Mammary epithelial cell (primary cell): ENCODE measurements around the gene RPS6KL1.

Experiments used
- EZH2 ChIP-seq: IDR thresholded peaks from 2 replicates; pipeline ENCODE4 v1.6.1; 2012; ENCODE audit warnings: low read length, inconsistent platforms, borderline replicate concordance
- TF ChIP-seq, protein P1 (sequence below), 2 donors: IDR thresholded peaks in 1 of 2; conservative IDR thresholded peaks in 1 of 2; 2 replicates each; pipeline ENCODE4 v1.5.1; 2011 to 2012; ENCODE audit warnings: inconsistent platforms in 2 of 2, low read length in 2 of 2, mild to moderate bottlenecking in 2 of 2, control low read depth in 1 of 2, low read depth in 1 of 2; ENCODE audit not compliant: insufficient read depth in 1 of 2; ENCODE audit errors: extremely low read depth in 1 of 2

DNA sequence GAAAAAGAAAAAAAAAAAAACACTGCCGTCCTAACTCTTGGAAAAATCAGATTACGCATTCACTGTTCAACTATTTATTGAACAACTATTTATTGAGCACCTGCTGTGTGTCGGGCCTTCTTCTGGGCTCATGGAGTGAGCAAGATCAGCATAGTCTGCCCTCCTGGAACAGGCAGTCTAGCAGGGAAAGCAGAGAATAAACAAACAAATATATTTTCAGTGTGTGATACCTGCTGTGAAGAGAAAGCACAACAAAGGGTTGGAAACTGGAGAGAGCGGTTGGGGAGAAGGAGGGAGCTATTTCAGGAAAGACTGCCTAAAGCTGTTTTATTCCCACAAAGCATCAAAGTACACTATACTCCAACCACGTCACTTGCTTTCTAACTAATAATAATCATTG, 57.9 kb downstream of the RPS6KL1 start:
- TF ChIP-seq, protein P1, sequence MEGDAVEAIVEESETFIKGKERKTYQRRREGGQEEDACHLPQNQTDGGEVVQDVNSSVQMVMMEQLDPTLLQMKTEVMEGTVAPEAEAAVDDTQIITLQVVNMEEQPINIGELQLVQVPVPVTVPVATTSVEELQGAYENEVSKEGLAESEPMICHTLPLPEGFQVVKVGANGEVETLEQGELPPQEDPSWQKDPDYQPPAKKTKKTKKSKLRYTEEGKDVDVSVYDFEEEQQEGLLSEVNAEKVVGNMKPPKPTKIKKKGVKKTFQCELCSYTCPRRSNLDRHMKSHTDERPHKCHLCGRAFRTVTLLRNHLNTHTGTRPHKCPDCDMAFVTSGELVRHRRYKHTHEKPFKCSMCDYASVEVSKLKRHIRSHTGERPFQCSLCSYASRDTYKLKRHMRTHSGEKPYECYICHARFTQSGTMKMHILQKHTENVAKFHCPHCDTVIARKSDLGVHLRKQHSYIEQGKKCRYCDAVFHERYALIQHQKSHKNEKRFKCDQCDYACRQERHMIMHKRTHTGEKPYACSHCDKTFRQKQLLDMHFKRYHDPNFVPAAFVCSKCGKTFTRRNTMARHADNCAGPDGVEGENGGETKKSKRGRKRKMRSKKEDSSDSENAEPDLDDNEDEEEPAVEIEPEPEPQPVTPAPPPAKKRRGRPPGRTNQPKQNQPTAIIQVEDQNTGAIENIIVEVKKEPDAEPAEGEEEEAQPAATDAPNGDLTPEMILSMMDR (conservative IDR thresholded peaks at IDR 0.05 in 1 of 2, IDR thresholded peaks at IDR 0.05 in 1 of 2; ENCODE audit: extremely low read depth in 1 of 2, insufficient read depth in 1 of 2, low read depth in 1 of 2, low read length in 2 of 2): no peak
- no peak for TF ChIP-seq EZH2
